Astrocyte (in vitro differentiated cells and primary cell): ENCODE data around the gene NLE1.

Experiments used
- CTCF ChIP-seq: IDR thresholded peaks from 2 replicates; pipeline ENCODE4 v1.5.1; 2011; ENCODE audit warnings: low read depth, mild to moderate bottlenecking, inconsistent platforms, low read length, moderate library complexity; ENCODE audit not compliant: insufficient read depth
- EZH2 ChIP-seq: IDR thresholded peaks from 2 replicates; pipeline ENCODE4 v1.6.1; 2012; ENCODE audit warnings: mild to moderate bottlenecking, low read length, inconsistent platforms; ENCODE audit not compliant: insufficient read depth

DNA sequence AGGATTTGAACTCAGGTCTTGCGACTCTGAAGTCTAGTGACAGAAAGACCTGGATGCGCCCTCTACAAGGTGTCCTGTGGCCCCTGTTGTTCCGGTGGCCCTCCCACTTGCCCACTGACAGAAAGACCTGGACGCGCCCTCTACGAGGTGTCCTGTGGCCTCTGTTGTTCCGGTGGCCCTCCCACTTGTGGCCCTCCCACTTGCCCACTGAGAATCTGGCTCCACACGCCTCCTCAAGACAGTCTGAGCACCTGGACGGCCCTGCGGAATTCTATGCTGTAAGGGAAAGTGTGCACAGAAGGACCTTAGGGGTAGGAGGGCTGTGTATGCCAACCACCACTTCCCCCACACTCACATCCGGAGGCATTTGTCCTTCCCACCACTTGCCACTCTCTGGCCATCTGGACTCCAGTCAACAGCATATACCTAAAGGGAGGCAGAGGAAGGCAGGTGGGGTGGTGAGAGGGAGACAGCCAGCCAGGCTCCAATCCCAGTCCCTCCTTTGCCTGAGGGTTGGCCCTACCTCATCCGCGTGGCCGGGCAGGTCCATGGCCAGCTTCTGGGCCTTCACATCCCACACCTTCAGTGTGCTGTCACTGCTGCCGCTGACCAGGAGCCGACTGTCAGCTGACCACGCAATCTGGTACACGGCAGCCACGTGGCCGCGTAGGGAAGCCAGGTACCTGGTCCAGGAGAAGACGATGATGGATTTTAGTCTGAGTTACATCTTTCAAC lies 9.1 kb downstream of the NLE1 start:
- TF ChIP-seq CTCF = no peak
- no peak for TF ChIP-seq EZH2
